GM18861 (cell line): ENCODE measurements around the gene SYPL1.

Source experiments
- ATAC-seq: cut with Tn5 transposase; IDR thresholded peaks from one replicate; pipeline ENCODE4 v1.9.1; 2021; ENCODE audit not compliant: unreplicated experiment

Gene SYPL1

GRCh38 chr7:106068986-106069385 lies 43.1 kb downstream of the SYPL1 start:
- ATAC-seq = no peak

DNA sequence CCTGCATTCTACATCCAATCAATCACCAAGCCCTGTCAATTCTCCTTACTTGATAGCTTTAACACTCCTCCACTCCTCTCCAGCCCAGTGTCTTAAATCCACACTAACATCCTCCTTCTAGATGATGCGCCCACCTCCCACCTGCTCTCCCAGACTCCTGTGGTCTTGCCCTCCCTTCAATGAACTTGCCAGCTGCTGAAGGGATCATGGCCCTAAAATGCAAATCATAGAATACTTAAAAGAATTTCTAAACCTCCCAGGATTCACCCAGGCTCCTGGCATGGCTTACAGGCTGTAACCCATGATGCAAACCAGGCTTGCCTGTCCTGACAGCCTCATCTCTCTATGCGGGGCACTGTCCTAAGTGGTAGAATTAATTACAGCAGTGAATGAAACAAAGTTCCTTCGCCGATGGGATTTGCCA lies 43.6 kb downstream of the SYPL1 start:
- no peak for ATAC-seq

GRCh38 chr7:106067678-106068077 lies 44.4 kb downstream of the SYPL1 start:
- no peak for ATAC-seq

- no peak for ATAC-seq
These were observed 46.3 kb downstream of the SYPL1 start for GRCh38 chr7:106065575-106066500.

DNA sequence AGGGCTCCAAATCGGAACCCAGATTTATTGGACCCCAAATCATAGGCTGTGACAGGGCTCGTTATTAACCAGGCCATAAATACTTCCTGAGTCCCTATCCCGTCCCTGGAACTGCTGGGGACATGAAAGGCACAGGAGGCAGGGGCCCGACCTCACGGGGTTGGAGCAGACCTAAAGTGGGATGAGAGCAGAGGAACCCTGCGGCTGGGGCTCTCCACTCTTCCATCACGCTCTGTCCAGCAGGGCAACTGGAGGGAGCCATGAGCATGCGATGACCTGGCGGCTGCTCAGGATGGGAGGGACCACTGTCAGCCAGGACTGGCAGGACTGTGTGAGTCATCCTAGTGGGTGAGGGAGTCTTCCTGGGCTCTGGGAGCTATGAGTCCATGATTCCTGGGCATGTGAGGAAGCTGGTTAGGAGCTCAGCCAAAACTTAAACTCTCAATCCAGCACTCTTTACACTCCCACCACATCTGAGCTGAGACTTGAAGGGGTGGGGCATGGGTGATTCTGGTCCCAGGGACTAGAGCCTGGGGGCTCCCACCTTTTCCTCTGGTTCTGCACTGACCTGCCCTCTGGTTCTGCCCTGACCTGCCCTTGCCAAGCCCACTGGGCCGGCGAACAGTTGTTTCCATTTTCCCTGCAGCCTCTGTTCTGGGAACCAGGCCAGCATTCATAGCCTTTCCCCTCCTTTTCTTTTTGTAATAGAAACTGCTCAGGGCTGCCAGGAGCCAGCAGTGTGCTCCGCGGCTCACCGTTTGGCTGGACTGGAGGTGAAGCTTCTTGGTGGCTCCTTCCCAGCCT lies 47.1 kb downstream of the SYPL1 start:
- ATAC-seq = no peak

- no peak for ATAC-seq
These were observed 47.8 kb downstream of the SYPL1 start for GRCh38 chr7:106064316-106064715.

DNA sequence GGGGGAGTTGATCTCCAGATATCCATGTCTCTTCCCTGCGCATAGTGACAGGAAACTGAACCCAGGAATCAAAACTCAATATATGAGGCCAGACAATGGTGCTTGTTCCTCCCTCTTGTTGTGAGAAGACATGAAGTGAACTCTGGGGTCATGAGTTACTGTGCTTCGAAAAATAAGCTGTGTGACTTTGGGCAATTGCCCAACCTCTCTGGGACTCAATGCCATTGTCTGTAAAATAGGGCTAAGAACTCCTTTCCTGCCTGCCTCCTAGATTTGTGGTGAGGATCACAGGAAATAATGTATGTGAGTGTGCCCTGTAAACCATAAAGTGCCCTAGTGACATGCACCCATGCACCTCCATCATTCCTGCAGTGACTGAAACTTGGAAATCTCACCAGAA lies 48.4 kb downstream of the SYPL1 start:
- ATAC-seq = no peak

GRCh38 chr7:106063024-106063423 lies 49.1 kb downstream of the SYPL1 start:
- ATAC-seq = no peak

DNA sequence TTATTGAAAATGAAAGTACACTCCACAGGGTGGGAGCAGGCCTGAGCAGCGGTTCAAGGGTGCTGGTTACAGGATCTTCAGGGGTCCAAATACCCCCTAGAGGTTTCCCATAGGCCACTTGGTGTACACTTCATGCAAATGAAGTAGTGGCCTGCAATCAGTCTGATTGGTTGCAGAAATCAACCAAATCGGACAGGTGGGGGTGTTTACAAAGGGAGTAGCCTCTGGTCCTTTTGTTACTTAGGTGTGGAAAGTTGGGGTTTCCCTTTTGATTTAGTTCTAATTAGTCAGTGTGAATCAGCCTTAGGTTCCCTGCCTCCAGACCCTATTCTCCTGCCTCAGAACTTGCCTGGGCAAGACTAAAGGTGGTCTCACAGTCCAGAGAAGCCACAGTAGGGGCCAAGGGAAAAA lies 49.6 kb downstream of the SYPL1 start:
- ATAC-seq = no peak

- ATAC-seq = no peak
These were observed 50.1 kb downstream of the SYPL1 start for GRCh38 chr7:106062006-106062405.

DNA sequence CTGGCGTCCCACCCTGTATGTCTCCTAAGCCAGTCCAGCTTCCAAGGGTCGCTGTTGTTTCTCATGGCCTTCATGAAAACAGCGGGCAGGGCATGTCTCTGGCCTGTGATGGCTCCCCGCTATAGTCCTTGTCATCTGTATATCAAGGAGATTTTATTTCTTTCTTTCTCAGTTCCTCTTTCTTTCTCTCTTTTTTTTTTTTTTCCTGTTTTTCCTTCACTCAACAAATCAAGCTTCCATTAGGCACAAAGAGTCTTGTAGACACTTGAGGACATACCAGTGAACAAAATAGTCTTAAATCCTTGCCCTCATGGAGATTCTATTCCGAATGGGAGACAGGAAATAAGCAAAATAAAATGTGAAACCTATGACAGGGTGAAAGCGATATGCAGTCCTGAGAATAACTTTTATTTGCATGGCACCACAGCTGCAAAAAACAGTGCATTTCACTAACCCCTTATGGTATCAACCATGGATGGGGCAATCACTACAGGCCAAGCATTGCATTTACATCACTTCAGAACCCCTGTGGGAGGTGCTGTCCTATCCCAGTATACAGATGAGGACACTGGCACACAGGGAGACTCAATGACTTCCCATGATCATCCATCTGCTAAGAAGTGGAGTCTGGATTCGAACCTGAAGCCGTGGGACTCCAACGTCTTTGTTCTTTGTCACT lies 50.7 kb downstream of the SYPL1 start:
- ATAC-seq = no peak

- ATAC-seq = no peak
These were observed 51.7 kb downstream of the SYPL1 start for GRCh38 chr7:106060394-106060920.

DNA sequence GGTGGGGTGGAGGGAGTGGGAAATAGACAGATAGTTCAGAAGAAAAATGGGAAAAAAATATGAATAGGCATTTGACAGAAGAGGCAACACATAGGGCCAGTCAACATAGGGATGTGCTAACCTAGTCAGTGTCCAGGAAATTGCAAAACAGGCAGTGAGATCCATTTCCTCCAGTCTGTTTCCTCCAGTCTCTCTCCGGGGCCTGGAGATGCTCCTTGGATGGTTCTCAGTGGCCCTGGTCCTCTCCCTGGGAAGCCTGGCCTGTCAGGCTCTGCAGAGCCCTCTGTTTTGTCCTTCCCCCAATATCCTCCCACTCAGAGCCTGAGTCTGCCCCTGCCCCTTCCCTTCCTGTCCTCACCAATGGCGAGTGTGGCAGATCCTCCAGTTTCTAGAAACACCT lies 52.6 kb downstream of the SYPL1 start:
- ATAC-seq = no peak

- ATAC-seq = no peak
These were observed 53.2 kb downstream of the SYPL1 start for GRCh38 chr7:106058928-106059324.

- ATAC-seq = peak; percentile 56
These were observed 53.9 kb downstream of the SYPL1 start for GRCh38 chr7:106057962-106058927.

- no peak for ATAC-seq
These were observed 54.7 kb downstream of the SYPL1 start for GRCh38 chr7:106057204-106057961.

- ATAC-seq = no peak
These were observed 55.5 kb downstream of the SYPL1 start for GRCh38 chr7:106056513-106057203.

- no peak for ATAC-seq
These were observed 57.1 kb downstream of the SYPL1 start for GRCh38 chr7:106054971-106055532.
